ENCODE data around the gene DAP. TPM values are rescaled to one million over a fixed set of nuclear protein-coding genes. Genes with fewer than 3 reads are reported as not detected.

Gene DAP
- total and polyA plus RNA-seq, 10 of the 15 experiments (the other 5 are each of a cell fraction or from before 2014, with no cell fraction given): 12.9 to 130 (median 49.9) TPM

GRCh38 chr5:10772901-10773585 lies 12.0 kb upstream of the DAP start:
- BruUV-seq (replicated peaks): no TSS peak
- H3K4me2 ChIP-seq (ENCODE audit: control insufficient read depth, insufficient read depth): no peak overlapping the region
- H3K4me3 ChIP-seq: no peak overlapping the region
- H3K9me3 ChIP-seq (replicated peaks; ENCODE audit: control insufficient read depth, insufficient read depth, low read length): no peaks in the 10 kb centered on the region
- H4K20me1 ChIP-seq (ENCODE audit: control insufficient read depth, insufficient read depth): no peaks in the 10 kb centered on the region
- no peaks in the 10 kb centered on the region for H3K36me3 ChIP-seq (ENCODE audit: control insufficient read depth in 2 of 2, insufficient read depth in 2 of 2, low read length in 1 of 2)
- FAIRE-seq: no peak
- no peak overlapping the region for H3K9ac ChIP-seq (ENCODE audit: control insufficient read depth, insufficient read depth, low read length)
- ChIA-PET SMC1A (ENCODE audit: uncharacterized antibody, unreplicated experiment) (interaction anchor here (0.6 to 1.4 kb wide), 4 partner anchors 9 to 1817 kb away, joined by 3 to 6 read pairs (median 4); no protein-coding TSS in a partner anchor), POLR2A (no interaction called here), RAD21 (ENCODE audit: unreplicated experiment) (interaction anchor here (1.0 kb wide), 1 partner anchor 146 kb away, joined by 3 read pairs; no protein-coding TSS in a partner anchor), CTCF (interaction anchor here (0.6 to 1.4 kb wide), 2 partner anchors 83 to 530 kb away, joined by 3 to 4 read pairs; no protein-coding TSS in a partner anchor)
- H3K79me2 ChIP-seq (ENCODE audit: control insufficient read depth, insufficient read depth, low read length): no peaks in the 10 kb centered on the region
- no peak overlapping the region for H3K27ac ChIP-seq (ENCODE audit: control insufficient read depth, insufficient read depth)
- no peaks in the 10 kb centered on the region for H3K4me1 ChIP-seq (ENCODE audit: control insufficient read depth, insufficient read depth, low read length)
- in situ Hi-C loops (cut with MboI) (no loop called here), intact Hi-C loops (cut with micrococcal nuclease; ENCODE audit: unreplicated experiment) (no loop called here)
- WGBS (ENCODE audit: insufficient coverage, insufficient replicate concordance, low lambda C conversion rate, missing lambda C conversion rate): 44% methylated on average over 7 of the region's 7 CpGs
- no peaks in the 10 kb centered on the region; a peak in 2 of 4 replicates for H3K27me3 ChIP-seq (replicated peaks in 1 of 2; ENCODE audit: control insufficient read depth in 2 of 2, insufficient read depth in 2 of 2, low read length in 1 of 2)
- TF ChIP-seq BRCA1 (IDR thresholded peaks at IDR 0.05; ENCODE audit: low read depth, low read length) (no peak), RAD21 (IDR thresholded peaks at IDR 0.05; ENCODE audit: insufficient read depth, low read depth, low read length) (no peak), ESRRA (IDR thresholded peaks at IDR 0.05; ENCODE audit: low read length) (no peak), PML (IDR thresholded peaks at IDR 0.05; ENCODE audit: low read length) (no peak), FOXK2 (IDR thresholded peaks at IDR 0.05) (no peak), KAT2A (conservative IDR thresholded peaks at IDR 0.05; ENCODE audit: control insufficient read depth, low read depth, low read length) (no peak), CREM (IDR thresholded peaks at IDR 0.05; ENCODE audit: low read depth) (no peak), MYC (IDR thresholded peaks at IDR 0.05; ENCODE audit: insufficient read depth, insufficient read length, insufficient replicate concordance, low read length, severe bottlenecking) (no peak)
- no peak; the same call in 2 of the 3 replicates for ATAC-seq
- no peak overlapping the region for H2AFZ ChIP-seq (ENCODE audit: control insufficient read depth, low read depth, low read length)
- no peak for DNase-seq (ENCODE audit: low read depth, low spot score)

Data from GM12878 (cell line).